Measurements from ENCODE around the gene RELN. TPM values are rescaled to one million over a fixed set of nuclear protein-coding genes. Genes with fewer than 3 reads are reported as not detected.

Gene RELN
- polyA plus RNA-seq, 1 donor (not counting 4 experiments of a cell fraction or from before 2014, with no cell fraction given), result not detected

GRCh38 chr7:103423467-103424179 lies 565.8 kb downstream of the RELN start:
- no peak for FAIRE-seq
- Histone ChIP-seq H4K20me1 (ENCODE audit: control insufficient read depth, extremely low read depth, insufficient read depth, low read length) (no peaks in the 10 kb centered on the region), H3K27ac (ENCODE audit: control insufficient read depth, insufficient read depth, low read length) (no peak overlapping the region), H3K9ac (ENCODE audit: control insufficient read depth, extremely low read depth, insufficient read depth, low read length) (no peak overlapping the region), H3K4me3 (ENCODE audit: control insufficient read depth in 2 of 3, extremely low read depth in 1 of 3, insufficient read depth in 2 of 3, low read depth in 1 of 3, low read length in 3 of 3) (no peak overlapping the region), H3K79me2 (ENCODE audit: control insufficient read depth, insufficient read depth, low read length) (no peaks in the 10 kb centered on the region), H3K4me2 (ENCODE audit: control insufficient read depth, extremely low read depth, insufficient read depth, low read depth, low read length) (no peak overlapping the region), H3K27me3 (ENCODE audit: control insufficient read depth, extremely low read depth, insufficient read depth, low read length) (no peaks in the 10 kb centered on the region), H3K9me1 (ENCODE audit: control insufficient read depth, extremely low read depth, insufficient read depth, low read length) (no peaks in the 10 kb centered on the region), H2AFZ (ENCODE audit: control insufficient read depth, low read length) (no peak overlapping the region), H3K4me1 (ENCODE audit: control insufficient read depth, extremely low read depth, insufficient read depth, low read length) (no peaks in the 10 kb centered on the region), H3K9me3 (ENCODE audit: control insufficient read depth, low read depth, low read length) (no peaks in the 10 kb centered on the region), H3K36me3 (ENCODE audit: control insufficient read depth in 2 of 2, extremely low read depth in 1 of 2, insufficient read depth in 2 of 2, low read length in 2 of 2) (no peaks in the 10 kb centered on the region)
- TF ChIP-seq EZH2 (IDR thresholded peaks at IDR 0.05; ENCODE audit: low read length), result no peak
- TF ChIP-seq, protein P1, sequence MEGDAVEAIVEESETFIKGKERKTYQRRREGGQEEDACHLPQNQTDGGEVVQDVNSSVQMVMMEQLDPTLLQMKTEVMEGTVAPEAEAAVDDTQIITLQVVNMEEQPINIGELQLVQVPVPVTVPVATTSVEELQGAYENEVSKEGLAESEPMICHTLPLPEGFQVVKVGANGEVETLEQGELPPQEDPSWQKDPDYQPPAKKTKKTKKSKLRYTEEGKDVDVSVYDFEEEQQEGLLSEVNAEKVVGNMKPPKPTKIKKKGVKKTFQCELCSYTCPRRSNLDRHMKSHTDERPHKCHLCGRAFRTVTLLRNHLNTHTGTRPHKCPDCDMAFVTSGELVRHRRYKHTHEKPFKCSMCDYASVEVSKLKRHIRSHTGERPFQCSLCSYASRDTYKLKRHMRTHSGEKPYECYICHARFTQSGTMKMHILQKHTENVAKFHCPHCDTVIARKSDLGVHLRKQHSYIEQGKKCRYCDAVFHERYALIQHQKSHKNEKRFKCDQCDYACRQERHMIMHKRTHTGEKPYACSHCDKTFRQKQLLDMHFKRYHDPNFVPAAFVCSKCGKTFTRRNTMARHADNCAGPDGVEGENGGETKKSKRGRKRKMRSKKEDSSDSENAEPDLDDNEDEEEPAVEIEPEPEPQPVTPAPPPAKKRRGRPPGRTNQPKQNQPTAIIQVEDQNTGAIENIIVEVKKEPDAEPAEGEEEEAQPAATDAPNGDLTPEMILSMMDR (optimal IDR thresholded peaks at IDR 0.05 in 1 of 3, IDR thresholded peaks at IDR 0.05 in 1 of 3, conservative IDR thresholded peaks at IDR 0.05 in 1 of 3; ENCODE audit: extremely low read depth in 1 of 3, insufficient read depth in 2 of 3, low read length in 3 of 3), result no peak
- dilution Hi-C loops (cut with MboI; ENCODE audit: extremely low pct_ligation_motif_present, low sequenced_read_pairs), result no loop called here
- DNase-seq (ENCODE audit: low read depth, low spot score), result no peak

Small RNA genes within 50 kb of the gene (small RNA-seq; reads per million reads assigned to genes)
- gene RF00019 (ENCODE audit: insufficient read length in 3 of 3, low read depth in 3 of 3, low replicate concordance in 1 of 3), result 0 reads per million in 3 experiments

Other genes with a start within 250 kb of the RELN start
- gene ORC5, start 218.4 kb upstream of the RELN start, polyA plus RNA-seq, result 12.2 to 17.9 TPM (median 13.5 TPM) in 3 replicates

All from keratinocyte (primary cell).